HG02981 (cell line): ENCODE measurements around the gene P2RY12.

ENCODE experiments used
- ATAC-seq: cut with Tn5 transposase; IDR thresholded peaks from one replicate; pipeline ENCODE4 v1.9.1; 2021; ENCODE audit warnings: mild to moderate bottlenecking, moderate library complexity; ENCODE audit not compliant: unreplicated experiment

P2RY12 gene

GRCh38 chr3:151350656-151351055, 33.9 kb downstream of the P2RY12 start:
- ATAC-seq: no peak

DNA sequence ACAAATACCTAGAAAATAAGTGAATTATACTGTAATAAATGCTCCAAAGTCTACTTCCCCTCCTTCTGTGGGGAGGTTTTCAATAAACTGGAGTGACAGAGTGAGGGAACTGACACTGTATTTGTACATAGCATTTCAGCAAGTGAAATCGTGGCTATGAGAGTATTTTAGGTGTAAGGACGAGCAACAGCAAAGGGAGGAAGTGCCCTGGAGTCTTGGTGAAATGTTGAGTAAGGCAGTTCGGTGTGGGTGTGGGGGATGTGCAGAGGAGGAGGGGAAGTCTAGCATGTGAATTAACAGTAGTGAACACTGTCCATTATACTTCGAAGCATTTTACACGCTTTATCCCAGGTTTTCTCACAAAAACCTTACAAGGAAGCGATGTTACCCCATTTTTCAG, 37.1 kb downstream of the P2RY12 start:
- no peak for ATAC-seq

DNA sequence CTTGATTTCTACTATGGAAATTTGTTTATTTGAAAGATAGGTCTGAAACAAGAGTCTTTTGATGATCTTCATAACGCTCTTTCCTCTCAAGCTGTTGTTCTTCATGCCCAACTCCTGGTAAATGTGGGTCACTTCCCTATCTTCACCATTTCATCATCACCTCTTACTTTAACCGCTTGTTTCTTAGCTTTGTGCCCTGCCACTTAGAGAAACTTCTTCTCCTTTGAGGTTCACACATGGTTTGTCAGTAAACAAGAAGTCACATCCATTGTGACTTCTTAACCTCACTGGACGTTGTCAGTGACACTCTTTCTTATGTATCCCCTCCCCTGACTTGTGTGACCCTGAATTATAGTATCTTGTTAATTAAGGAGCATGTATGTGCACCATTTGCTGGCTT, 38.3 kb downstream of the P2RY12 start:
- no peak for ATAC-seq

GRCh38 chr3:151345859-151346258, 38.7 kb downstream of the P2RY12 start:
- ATAC-seq: no peak

DNA sequence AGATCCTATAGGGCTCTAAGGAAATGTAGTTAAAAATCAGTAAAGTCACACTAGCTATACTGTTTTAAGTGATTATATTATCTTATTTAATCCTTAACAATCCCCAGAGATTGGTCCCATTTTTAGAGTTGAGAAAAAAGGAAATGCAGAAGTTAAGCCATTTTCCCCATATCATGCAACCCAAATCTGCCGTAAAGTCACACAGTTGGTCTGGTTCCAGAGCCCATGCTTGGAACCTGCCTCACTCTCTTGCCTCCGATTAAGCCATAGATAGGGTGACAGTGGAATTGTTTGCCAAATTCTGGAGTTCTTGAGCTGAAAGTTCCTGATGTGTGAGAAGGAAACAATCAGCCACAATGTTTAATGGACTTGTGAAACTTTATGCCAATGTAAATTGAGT, 52.9 kb downstream of the P2RY12 start:
- no peak for ATAC-seq

DNA sequence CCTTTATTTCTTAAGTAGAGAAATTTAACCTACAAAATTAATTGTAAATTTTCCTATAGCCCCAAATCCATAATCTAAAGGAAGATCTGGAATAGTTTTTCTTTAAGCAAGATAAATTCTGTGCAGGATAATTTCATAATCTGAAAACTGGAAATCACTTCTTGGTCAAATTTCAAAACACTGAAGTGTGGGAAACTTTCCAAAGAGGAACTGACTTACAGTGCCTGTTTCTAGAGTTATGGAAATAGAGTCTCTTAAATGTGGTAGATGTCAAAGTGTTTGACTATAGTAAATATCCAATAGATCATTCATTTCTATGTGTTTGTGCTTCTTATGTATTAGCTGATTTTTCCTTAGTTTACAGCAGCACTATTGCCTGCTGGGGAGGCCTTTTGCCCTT, 53.7 kb downstream of the P2RY12 start:
- ATAC-seq: no peak

DNA sequence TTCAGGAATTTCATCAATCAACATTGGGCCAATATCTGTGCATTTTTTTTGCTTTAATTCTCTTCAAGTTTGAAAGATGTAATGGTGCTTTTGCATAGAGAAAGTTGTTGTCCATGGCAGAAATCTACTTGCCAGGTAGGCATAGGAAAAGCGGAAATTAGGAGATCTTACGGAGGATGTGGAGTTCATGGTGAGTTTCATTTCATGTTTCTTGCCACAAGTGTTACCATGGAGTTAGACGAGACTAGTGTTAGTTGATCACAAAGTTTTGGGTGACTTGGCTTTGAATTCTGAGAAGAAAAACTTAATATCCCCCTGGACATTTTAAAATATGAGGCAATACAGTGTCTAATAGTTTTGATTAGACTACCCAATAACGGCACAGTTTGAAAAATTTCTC, 54.2 kb downstream of the P2RY12 start:
- no peak for ATAC-seq

GRCh38 chr3:151329363-151329762, 55.2 kb downstream of the P2RY12 start, which contains the start of gene P2RY13:
Gene P2RY13, minus strand, starts transcription at chr3:151329549. Its CDS starts 21 bp downstream, at chr3:151329528.
- no peak for ATAC-seq

DNA sequence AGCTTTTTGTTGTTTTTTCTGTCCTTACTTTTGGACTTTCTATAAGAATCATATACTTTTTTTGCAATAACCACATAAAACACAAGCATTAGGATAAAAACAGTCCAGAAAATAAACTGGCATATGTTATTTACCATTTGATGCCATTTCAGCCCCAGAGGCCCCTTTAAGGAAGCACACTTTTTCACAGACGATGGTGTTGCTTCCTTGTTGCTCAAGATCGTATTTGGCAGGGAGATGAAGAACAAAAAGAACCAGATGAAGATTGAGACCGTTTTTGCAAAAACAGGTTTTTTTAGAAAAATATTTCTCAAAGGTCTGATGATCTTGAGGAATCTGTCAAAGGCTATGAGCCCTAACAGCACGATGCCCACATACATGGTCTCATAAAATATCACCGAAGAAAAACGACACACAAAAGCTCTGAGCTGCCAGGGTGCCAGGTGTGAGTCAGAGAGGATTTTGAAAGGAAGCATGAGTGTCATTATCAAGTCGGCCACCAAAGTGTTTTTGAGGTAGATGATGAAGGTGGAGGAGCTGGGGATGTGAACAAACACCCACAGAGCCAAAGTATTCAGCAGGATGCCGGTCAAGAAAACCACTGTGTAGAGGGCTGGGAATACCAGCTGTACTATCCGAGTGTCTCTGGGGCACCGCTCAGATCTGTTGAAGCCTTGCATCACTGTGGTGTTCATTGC, 56.1 kb downstream of the P2RY12 start:
- ATAC-seq: peak; percentile 48

- no peak for ATAC-seq
These were observed 56.9 kb downstream of the P2RY12 start for GRCh38 chr3:151327571-151328198.

GRCh38 chr3:151322511-151322910, 62.0 kb downstream of the P2RY12 start:
- no peak for ATAC-seq

- ATAC-seq: no peak
These were observed 63.0 kb downstream of the P2RY12 start for GRCh38 chr3:151321526-151321925.

GRCh38 chr3:151320131-151320530, 64.4 kb downstream of the P2RY12 start:
- ATAC-seq: no peak

DNA sequence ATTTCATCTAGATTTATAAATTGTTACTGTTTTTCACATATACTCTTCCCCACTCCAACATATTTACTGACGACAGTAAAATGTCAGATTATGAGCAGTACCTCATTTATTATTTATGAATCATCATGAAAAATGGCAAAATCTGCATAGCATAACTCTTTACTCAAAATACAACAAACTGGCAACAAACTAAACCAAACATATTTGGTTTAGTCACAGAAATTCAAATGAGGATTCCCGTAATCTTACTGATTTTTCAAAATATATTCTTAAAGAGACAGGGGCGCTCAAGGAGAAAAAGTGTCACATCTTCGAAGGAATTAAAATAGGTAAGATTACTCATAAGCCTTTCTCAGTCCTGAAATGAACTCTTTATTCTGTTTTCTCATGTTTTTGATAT, 64.9 kb downstream of the P2RY12 start:
- no peak for ATAC-seq

- no peak for ATAC-seq
These were observed 65.6 kb downstream of the P2RY12 start for GRCh38 chr3:151318991-151319390.

DNA sequence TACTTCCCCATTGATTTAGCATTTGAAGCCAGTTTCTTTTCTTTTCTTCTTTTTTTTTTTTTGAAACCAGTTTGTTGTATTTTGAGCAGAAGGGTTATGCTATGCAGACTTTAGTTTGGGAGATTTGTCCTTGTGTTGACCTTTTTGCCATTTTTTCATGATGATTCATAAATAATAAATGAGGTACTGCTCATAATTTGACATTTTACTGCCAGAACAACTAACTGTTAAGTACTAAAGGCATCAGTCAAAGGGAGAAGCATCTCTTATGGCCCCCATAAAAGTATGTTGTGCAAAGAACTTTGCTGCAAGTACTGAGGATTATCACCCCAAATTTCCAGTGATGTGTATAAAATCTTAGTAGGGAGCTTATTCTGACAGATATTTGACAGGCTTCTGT, 66.2 kb downstream of the P2RY12 start:
- no peak for ATAC-seq

GRCh38 chr3:151316267-151316991, 68.1 kb downstream of the P2RY12 start, which contains the start of gene GPR87:
Gene GPR87, minus strand, starts transcription at chr3:151316820. Its CDS starts 16,720 bp downstream, at chr3:151300100.
- no peak for ATAC-seq

GRCh38 chr3:151315846-151316245, 68.7 kb downstream of the P2RY12 start:
- no peak for ATAC-seq

GRCh38 chr3:151315136-151315535, 69.4 kb downstream of the P2RY12 start:
- ATAC-seq: no peak

GRCh38 chr3:151314593-151314992, 70.0 kb downstream of the P2RY12 start:
- ATAC-seq: no peak

DNA sequence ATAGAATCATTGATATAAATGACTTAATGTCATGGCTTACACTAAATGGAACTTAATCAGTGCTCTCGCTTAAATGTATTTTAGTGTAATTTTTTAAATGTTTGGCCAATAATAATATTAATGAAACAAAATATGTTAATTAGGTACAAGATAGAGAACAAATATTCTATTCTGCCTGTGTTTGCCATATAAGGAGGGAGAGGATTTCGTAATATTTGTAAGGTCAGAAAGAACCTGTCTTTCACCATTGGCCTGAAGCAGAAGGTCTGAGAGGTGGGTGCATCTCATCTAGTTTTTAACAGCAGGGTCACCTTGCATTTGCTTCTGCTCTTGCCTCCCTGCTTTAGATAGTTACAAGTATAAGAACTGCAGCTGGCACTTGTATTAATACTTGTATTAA, 70.4 kb downstream of the P2RY12 start:
- ATAC-seq: no peak

DNA sequence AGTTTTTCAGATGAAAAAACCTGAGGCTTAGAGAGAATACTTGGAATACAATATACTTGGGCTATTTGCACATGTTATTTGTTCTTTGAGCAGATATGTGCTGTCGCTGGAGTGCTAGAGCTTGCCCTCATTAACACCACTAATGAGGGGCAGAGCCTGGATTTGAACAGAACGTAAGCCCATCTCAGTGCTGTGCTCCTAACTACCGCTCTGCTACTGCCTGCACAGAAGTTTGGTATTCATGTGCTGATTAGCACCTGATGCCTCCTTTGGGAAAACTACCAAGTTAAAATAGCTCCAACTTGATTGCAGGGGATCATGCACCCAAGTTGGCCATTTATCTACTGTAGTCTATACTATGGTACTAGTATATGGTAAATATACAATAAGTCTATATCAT, 71.6 kb downstream of the P2RY12 start:
- ATAC-seq: no peak
